Breast epithelium (tissue), 4 donors: ENCODE data around the gene RC3H2. TPM values are rescaled to one million over a fixed set of nuclear protein-coding genes. Genes with fewer than 3 reads are reported as not detected.
A peak's percentile ranks its signal among the peaks of the same experiment; 100 is the strongest.

Source experiments
- DNase-seq, 2 donors: peaks; one replicate each; pipeline ENCODE4 v3.0.0-alpha.2; 2019; ENCODE audit warnings: low spot score in 2 of 2
- H3K27ac ChIP-seq, 2 donors: fragments of 200-600 bp; sonication (generic) in 1 of 2; one replicate each; pipeline ENCODE4 v1.5.1; 2016 to 2019; ENCODE audit warnings: mild to moderate bottlenecking in 1 of 2
- H3K27me3 ChIP-seq, 2 donors: fragments of 200-600 bp; sonication (generic) in 1 of 2; one replicate each; pipeline versions ENCODE4 v1.5.1 to v1.6.0; 2017 to 2019; ENCODE audit warnings: control low read depth in 1 of 2, mild to moderate bottlenecking in 1 of 2
- H3K36me3 ChIP-seq: fragments of 200-600 bp; one replicate; pipeline ENCODE4 v1.5.1; 2019
- H3K4me1 ChIP-seq, 2 donors: fragments of 200-600 bp; sonication (generic); one replicate each; pipeline ENCODE4 v1.5.1; 2016 to 2019; ENCODE audit warnings: control low read depth in 1 of 2
- H3K4me3 ChIP-seq, 3 donors: fragments of 200-600 bp; sonication (generic); 1 replicate in 2 of 3; 2 replicates in 1 of 3; pipeline ENCODE4 v1.5.1; 2016 to 2019; ENCODE audit warnings: mild to moderate bottlenecking in 3 of 3, moderate library complexity in 2 of 3
- H3K9me3 ChIP-seq, 2 donors: fragments of 200-600 bp; sonication (generic) in 1 of 2; one replicate each; pipeline ENCODE4 v1.5.1; 2016 to 2019; ENCODE audit warnings: control low read depth in 1 of 2
- POLR2A ChIP-seq: fragments of 450-650 bp; IDR thresholded peaks from one replicate; pipeline ENCODE4 v1.6.1; 2016; ENCODE audit warnings: antibody characterized with exemption, mild to moderate bottlenecking, moderate library complexity
- POLR2AphosphoS5 ChIP-seq, 3 donors: sonication (generic); formaldehyde crosslinking; IDR thresholded peaks; one replicate each; pipeline ENCODE4 v1.6.1; 2017; ENCODE audit warnings: antibody characterized with exemption in 3 of 3
- intact Hi-C: fragments of 100-400 bp; cut with DNase I; formaldehyde crosslinking; loops from one replicate; pipeline ENCODE4 v1.15.1; 2023; ENCODE audit warnings: low total_unique reads
- total RNA-seq, 3 donors: library from RNA; depleted of rRNA; stranded (reverse); fragments of >200 nt; gene quantifications; one replicate each; pipeline ENCODE4 v1.1.0, GENCODE V29; 2016
- TF ChIP-seq, protein P1 (sequence below), 3 donors: fragments of 450-650 bp; IDR thresholded peaks; one replicate each; pipeline ENCODE4 v1.5.1; 2016 to 2017; ENCODE audit warnings: antibody characterized with exemption in 3 of 3, mild to moderate bottlenecking in 3 of 3, moderate library complexity in 3 of 3

The RC3H2 gene
- total RNA-seq, 3 donors from 2014 or later: 38.6 to 44.6 (median 41.6) TPM

DNA sequence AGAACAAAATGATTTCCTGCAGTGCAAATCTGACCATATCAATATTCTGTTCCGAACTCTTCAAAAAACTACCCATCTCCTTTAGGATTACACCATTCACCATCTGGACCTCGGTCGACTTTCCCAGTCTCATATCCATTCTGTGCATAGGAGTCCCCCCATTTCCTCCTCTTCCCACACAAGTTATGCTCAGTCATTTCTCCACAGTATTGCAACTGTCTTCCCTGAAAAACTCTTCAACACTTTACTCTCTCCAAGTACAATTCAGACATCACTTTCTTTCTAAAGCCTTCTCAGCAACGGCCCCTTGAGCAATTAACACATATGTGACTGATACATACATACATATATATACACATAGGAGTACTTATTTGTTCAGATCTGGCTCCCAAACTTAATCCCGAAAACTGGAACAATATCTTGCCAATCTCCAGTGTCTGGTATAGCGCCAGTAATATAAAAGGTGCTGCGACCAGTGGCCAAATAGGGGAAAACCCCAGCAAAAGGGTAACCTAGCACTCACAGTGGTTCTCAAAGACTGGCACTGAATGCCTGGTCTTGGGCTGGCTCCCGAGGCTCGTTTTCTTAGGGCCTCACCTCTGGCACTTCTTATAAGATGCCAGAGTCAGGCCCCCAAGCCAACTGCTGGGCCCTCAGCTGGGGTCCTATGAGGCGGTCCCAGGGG lies 25.5 kb upstream of the RC3H2 start:
- DNase-seq: no peak
- H3K4me1 ChIP-seq: peaks cover 4 to 9% of the 10 kb centered on the region in 2 donors
- H3K9me3 ChIP-seq: no peaks in the 10 kb centered on the region
- TF ChIP-seq POLR2A (no peak), POLR2AphosphoS5 (IDR thresholded peaks at IDR 0.05) (no peak)
- TF ChIP-seq, protein P1, sequence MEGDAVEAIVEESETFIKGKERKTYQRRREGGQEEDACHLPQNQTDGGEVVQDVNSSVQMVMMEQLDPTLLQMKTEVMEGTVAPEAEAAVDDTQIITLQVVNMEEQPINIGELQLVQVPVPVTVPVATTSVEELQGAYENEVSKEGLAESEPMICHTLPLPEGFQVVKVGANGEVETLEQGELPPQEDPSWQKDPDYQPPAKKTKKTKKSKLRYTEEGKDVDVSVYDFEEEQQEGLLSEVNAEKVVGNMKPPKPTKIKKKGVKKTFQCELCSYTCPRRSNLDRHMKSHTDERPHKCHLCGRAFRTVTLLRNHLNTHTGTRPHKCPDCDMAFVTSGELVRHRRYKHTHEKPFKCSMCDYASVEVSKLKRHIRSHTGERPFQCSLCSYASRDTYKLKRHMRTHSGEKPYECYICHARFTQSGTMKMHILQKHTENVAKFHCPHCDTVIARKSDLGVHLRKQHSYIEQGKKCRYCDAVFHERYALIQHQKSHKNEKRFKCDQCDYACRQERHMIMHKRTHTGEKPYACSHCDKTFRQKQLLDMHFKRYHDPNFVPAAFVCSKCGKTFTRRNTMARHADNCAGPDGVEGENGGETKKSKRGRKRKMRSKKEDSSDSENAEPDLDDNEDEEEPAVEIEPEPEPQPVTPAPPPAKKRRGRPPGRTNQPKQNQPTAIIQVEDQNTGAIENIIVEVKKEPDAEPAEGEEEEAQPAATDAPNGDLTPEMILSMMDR (IDR thresholded peaks at IDR 0.05): no peak
- H3K27ac ChIP-seq: peak overlapping the region; percentile 87 to 93
- H3K27me3 ChIP-seq: no peaks in the 10 kb centered on the region
- H3K36me3 ChIP-seq: no peaks in the 10 kb centered on the region
- intact Hi-C loops: no loop called here
- H3K4me3 ChIP-seq: peak overlapping the region; percentile 78 to 98 (median 89)

DNA sequence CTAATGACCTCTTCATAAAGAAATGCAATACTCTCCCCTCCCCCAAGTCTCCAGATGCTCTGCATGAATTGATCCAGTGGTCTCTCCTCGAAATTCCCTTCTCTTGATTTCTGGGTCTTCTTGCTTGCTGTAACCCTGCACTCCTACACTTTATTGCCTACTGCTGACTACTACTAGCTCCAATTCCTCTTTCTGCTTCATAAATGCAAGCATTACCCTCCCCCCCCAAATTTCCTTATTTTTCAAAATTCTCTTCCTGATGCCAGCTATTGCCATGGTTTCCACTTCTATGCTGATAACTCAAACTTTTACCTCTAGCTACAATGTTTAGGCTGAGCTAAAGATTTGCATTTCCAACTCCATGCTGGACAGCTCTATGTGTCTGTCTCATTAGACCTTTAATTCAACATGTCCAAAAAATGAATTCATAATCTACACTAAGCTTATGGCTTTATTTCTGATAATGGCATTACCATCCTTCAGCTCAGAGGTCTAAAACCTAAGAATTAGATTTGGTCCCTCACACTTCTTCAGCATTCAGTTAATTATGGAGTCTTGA lies 24.7 kb upstream of the RC3H2 start:
- no peak for DNase-seq
- TF ChIP-seq POLR2A (no peak), POLR2AphosphoS5 (IDR thresholded peaks at IDR 0.05) (no peak)
- TF ChIP-seq, protein P1 (IDR thresholded peaks at IDR 0.05): no peak
- no peaks in the 10 kb centered on the region for H3K9me3 ChIP-seq
- no peak overlapping the region for H3K27ac ChIP-seq
- no peak overlapping the region for H3K4me3 ChIP-seq
- intact Hi-C loops: no loop called here
- H3K27me3 ChIP-seq: no peaks in the 10 kb centered on the region
- peaks cover 4 to 9% of the 10 kb centered on the region in 2 donors for H3K4me1 ChIP-seq
- H3K36me3 ChIP-seq: no peaks in the 10 kb centered on the region

DNA sequence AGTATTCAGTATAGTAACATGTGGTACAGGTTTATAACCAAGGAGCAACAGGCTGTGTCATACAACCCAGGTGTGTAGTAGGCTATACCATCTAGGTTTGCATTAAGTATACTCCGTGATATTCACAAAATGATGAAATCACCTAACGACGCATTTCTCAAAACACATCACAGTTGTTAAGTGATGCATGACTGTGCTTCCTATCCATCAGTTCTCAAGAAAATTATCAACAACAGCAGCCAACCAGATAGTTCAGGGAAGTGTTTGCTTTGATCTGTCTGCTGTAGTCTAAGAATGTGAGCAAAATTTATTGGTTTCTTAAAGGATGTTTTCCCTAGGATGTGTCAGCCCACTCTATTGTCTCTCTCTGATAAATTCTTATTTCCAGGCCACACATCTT lies 18.8 kb upstream of the RC3H2 start:
- intact Hi-C loops: no loop called here
- Histone ChIP-seq H3K9me3 (no peaks in the 10 kb centered on the region), H3K27ac (no peak overlapping the region), H3K4me3 (no peak overlapping the region), H3K36me3 (no peaks in the 10 kb centered on the region), H3K27me3 (no peaks in the 10 kb centered on the region), H3K4me1 (no peaks in the 10 kb centered on the region)
- TF ChIP-seq POLR2AphosphoS5 (IDR thresholded peaks at IDR 0.05) (no peak), POLR2A (no peak)
- TF ChIP-seq, protein P1 (IDR thresholded peaks at IDR 0.05): no peak
- no peak for DNase-seq

DNA sequence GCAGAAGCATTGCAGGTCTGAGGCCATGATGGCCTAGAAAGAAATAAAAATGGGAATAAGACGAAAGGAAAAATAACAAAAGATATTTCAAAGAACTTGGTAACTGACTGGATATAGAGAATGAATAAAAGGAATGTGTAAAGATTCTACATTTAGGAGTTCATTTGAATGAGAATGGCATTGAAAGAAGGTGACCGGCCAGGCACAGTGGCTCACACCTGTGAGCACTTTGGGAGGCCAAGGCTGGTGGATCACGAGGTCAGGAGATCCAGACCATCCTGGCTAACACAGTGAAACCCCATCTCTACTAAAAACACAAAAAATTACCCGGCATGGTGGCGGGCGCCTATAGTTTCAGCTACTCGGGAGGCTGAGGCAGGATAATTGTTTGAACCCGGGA lies 17.6 kb upstream of the RC3H2 start:
- no peaks in the 10 kb centered on the region for H3K9me3 ChIP-seq
- no peak for DNase-seq
- TF ChIP-seq, protein P1 (IDR thresholded peaks at IDR 0.05): no peak
- no peak for TF ChIP-seq POLR2AphosphoS5 (IDR thresholded peaks at IDR 0.05)
- no peak for TF ChIP-seq POLR2A
- no peaks in the 10 kb centered on the region for H3K27me3 ChIP-seq
- H3K4me1 ChIP-seq: no peaks in the 10 kb centered on the region
- intact Hi-C loops: no loop called here
- H3K27ac ChIP-seq: no peak overlapping the region
- no peaks in the 10 kb centered on the region for H3K36me3 ChIP-seq
- no peak overlapping the region for H3K4me3 ChIP-seq

DNA sequence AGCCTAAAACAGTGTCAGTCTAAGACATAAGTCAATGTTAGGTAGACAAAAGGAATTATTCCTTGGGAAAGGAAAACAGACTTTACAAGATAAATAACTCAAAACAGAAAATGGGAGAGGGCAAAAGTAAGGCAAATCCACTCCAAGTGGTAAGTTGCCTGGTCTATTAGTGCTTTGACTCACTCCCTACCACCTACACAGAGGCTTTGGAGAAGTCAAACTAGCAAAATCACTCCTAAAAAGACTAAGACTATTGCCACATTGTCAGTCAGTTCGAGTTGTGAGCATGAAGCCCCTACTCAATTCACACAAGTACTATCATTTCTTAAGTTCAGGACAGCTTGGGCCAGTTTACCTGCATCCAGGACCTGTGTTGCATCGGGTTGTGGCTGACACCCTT lies 13.2 kb upstream of the RC3H2 start:
- Histone ChIP-seq H3K27ac (no peak overlapping the region), H3K9me3 (no peaks in the 10 kb centered on the region), H3K4me3 (no peak overlapping the region), H3K4me1 (no peaks in the 10 kb centered on the region), H3K36me3 (no peaks in the 10 kb centered on the region), H3K27me3 (no peaks in the 10 kb centered on the region)
- DNase-seq: no peak
- TF ChIP-seq, protein P1 (IDR thresholded peaks at IDR 0.05): no peak
- TF ChIP-seq POLR2A (no peak), POLR2AphosphoS5 (IDR thresholded peaks at IDR 0.05) (no peak)
- intact Hi-C loops: no loop called here
